ENCODE results near the gene MMP2. TPM values are rescaled to one million over a fixed set of nuclear protein-coding genes. Genes with fewer than 3 reads are reported as not detected.

Gene MMP2
- total and polyA plus RNA-seq, 10 of the 15 experiments (the other 5 are each of a cell fraction or from before 2014, with no cell fraction given): 0.37 to 0.80 (median 0.59) TPM; not detected in 7

- no peak for TF ChIP-seq SKIL (IDR thresholded peaks at IDR 0.05; ENCODE audit: low read depth, poor library complexity, severe bottlenecking)
- no peak for TF ChIP-seq ZNF24 (IDR thresholded peaks at IDR 0.05)
These were observed 12.7 kb downstream of the MMP2 start (continued) for GRCh38 chr16:55491691-55492090.

- FAIRE-seq: no peak
- WGBS (ENCODE audit: insufficient coverage, insufficient replicate concordance, low lambda C conversion rate, missing lambda C conversion rate): 19% methylated on average over 10 of the region's 10 CpGs
- H3K4me3 ChIP-seq: no peak overlapping the region
- no TSS peak for BruUV-seq (replicated peaks)
- ATAC-seq: no peak
- no peak overlapping the region for H3K4me2 ChIP-seq (ENCODE audit: control insufficient read depth, insufficient read depth)
- no peaks in the 10 kb centered on the region; a peak in 1 of 4 replicates for H3K27me3 ChIP-seq (replicated peaks in 1 of 2; ENCODE audit: control insufficient read depth in 2 of 2, insufficient read depth in 2 of 2, low read length in 1 of 2)
- DNase-seq (ENCODE audit: low read depth, low spot score): no peak
- H3K4me1 ChIP-seq (ENCODE audit: control insufficient read depth, insufficient read depth, low read length): no peaks in the 10 kb centered on the region
- CTCF ChIA-PET: no interaction called here
- in situ Hi-C loops (cut with MboI) (no loop called here), intact Hi-C loops (cut with micrococcal nuclease; ENCODE audit: unreplicated experiment) (no loop called here)
- H3K9me3 ChIP-seq (replicated peaks; ENCODE audit: control insufficient read depth, insufficient read depth, low read length): no peaks in the 10 kb centered on the region
- SMC1A ChIA-PET (ENCODE audit: uncharacterized antibody, unreplicated experiment): no interaction called here
- POLR2A ChIA-PET: no interaction called here
- no peak for TF ChIP-seq CBFB (IDR thresholded peaks at IDR 0.05; ENCODE audit: low read depth)
- H4K20me1 ChIP-seq (ENCODE audit: control insufficient read depth, insufficient read depth): no peaks in the 10 kb centered on the region
- no peak overlapping the region for H3K9ac ChIP-seq (ENCODE audit: control insufficient read depth, insufficient read depth, low read length)
- RAD21 ChIA-PET (ENCODE audit: unreplicated experiment): no interaction called here
- H3K36me3 ChIP-seq (ENCODE audit: control insufficient read depth in 2 of 2, insufficient read depth in 2 of 2, low read length in 1 of 2): no peaks in the 10 kb centered on the region
- no peak overlapping the region for H3K27ac ChIP-seq (ENCODE audit: control insufficient read depth, insufficient read depth)
- no peak overlapping the region for H2AFZ ChIP-seq (ENCODE audit: control insufficient read depth, low read depth, low read length)
- no peaks in the 10 kb centered on the region for H3K79me2 ChIP-seq (ENCODE audit: control insufficient read depth, insufficient read depth, low read length)
These were observed 13.9 kb downstream of the MMP2 start for GRCh38 chr16:55492756-55493380.

Data from GM12878 (cell line).